ENCODE results near the gene PCGF1.

Gene PCGF1

DNA sequence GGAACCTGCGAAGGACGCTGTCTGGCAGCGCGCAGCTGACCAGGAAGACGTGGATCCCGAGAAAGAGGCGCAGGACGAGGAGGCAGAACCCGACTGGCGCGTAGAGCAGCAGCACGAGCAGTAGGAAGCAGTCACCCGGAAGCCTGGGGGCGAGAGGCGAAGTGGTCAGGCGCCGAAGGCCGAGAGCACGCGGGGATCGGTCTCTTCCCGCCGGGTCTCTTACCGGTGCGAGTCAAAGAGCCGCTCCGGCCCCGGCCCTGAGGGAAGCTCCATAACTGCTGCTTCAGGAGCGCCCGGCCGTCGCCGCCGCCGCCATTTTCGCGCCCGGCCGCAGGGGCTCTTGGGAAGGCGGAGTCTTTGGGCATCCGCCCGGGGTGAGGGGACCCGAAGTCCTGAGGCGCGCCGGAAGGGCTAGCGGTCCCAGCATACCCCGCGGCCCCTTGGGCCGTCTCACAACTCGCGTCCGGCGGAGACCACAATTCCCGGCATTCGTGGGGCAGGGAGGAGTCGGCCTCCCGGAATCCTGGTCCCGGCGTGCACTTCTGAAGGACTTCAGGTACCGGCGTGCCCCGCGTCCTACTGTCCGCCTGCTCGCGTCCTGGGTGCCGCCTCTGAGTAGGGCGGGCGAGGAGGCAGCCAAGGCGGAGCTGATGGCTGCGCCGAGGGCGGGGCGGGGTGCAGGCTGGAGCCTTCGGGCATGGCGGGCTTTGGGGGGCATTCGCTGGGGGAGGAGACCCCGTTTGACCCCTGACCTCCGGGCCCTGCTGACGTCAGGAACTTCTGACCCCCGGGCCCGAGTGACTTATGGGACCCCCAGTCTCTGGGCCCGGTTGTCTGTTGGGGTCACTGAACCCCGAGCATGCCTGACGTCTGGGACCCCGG lies 22.1 kb upstream of the PCGF1 start, which contains the start of the genes AUP1 and HTRA2:
AUP1 (minus strand) TSS at position 350 of the 882 bp plus-strand sequence; CDS start at position 273, 77 bp downstream.
HTRA2 (plus strand) TSS at position 577 of the 882 bp plus-strand sequence; CDS start at position 651, 74 bp downstream.
- H2AFZ ChIP-seq (ENCODE audit: low read depth, low read length) = peak within 1 kb of the TSS; percentile 79
- peaks cover 15% of the 10 kb centered on the region; the same call in 1 of the 2 replicates for H4K20me1 ChIP-seq (ENCODE audit: insufficient read depth, low read length)
- peak within 1 kb of the TSS; percentile 36 to 67 for H3K4me3 ChIP-seq (ENCODE audit: low read depth in 1 of 2, low read length in 2 of 2)
- H3K36me3 ChIP-seq (ENCODE audit: insufficient read depth, low read length) = peaks cover 68% of the 10 kb centered on the region
- ATAC-seq (ENCODE audit: insufficient read depth, low read depth) = peak; percentile 90
- TF ChIP-seq EZH2 (IDR thresholded peaks at IDR 0.05; ENCODE audit: borderline replicate concordance, low read depth, low read length, severe bottlenecking) = no peak
- TF ChIP-seq, protein P1, sequence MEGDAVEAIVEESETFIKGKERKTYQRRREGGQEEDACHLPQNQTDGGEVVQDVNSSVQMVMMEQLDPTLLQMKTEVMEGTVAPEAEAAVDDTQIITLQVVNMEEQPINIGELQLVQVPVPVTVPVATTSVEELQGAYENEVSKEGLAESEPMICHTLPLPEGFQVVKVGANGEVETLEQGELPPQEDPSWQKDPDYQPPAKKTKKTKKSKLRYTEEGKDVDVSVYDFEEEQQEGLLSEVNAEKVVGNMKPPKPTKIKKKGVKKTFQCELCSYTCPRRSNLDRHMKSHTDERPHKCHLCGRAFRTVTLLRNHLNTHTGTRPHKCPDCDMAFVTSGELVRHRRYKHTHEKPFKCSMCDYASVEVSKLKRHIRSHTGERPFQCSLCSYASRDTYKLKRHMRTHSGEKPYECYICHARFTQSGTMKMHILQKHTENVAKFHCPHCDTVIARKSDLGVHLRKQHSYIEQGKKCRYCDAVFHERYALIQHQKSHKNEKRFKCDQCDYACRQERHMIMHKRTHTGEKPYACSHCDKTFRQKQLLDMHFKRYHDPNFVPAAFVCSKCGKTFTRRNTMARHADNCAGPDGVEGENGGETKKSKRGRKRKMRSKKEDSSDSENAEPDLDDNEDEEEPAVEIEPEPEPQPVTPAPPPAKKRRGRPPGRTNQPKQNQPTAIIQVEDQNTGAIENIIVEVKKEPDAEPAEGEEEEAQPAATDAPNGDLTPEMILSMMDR (IDR thresholded peaks at IDR 0.05; ENCODE audit: borderline replicate concordance, extremely low read depth, low read length, poor library complexity, severe bottlenecking) = peak; percentile 1
- no peaks in the 10 kb centered on the region for H3K9me3 ChIP-seq (ENCODE audit: insufficient read depth, low read length, severe bottlenecking)
- peak within 1 kb of the TSS; percentile 91 for H3K27ac ChIP-seq (ENCODE audit: low read length)
- H3K79me2 ChIP-seq (ENCODE audit: insufficient read depth, low read length) = peaks cover 38% of the 10 kb centered on the region
- H3K4me1 ChIP-seq (ENCODE audit: insufficient read depth, low read length) = peaks cover 38% of the 10 kb centered on the region
- DNase-seq = peak; percentile 94
- peak within 1 kb of the TSS; percentile 75 for H3K9ac ChIP-seq (ENCODE audit: low read depth, low read length)
- no peaks in the 10 kb centered on the region for H3K27me3 ChIP-seq (ENCODE audit: insufficient read depth, low read length, poor library complexity)
- peak within 1 kb of the TSS; percentile 87 for H3K4me2 ChIP-seq (ENCODE audit: insufficient read depth, low read length)

DNA sequence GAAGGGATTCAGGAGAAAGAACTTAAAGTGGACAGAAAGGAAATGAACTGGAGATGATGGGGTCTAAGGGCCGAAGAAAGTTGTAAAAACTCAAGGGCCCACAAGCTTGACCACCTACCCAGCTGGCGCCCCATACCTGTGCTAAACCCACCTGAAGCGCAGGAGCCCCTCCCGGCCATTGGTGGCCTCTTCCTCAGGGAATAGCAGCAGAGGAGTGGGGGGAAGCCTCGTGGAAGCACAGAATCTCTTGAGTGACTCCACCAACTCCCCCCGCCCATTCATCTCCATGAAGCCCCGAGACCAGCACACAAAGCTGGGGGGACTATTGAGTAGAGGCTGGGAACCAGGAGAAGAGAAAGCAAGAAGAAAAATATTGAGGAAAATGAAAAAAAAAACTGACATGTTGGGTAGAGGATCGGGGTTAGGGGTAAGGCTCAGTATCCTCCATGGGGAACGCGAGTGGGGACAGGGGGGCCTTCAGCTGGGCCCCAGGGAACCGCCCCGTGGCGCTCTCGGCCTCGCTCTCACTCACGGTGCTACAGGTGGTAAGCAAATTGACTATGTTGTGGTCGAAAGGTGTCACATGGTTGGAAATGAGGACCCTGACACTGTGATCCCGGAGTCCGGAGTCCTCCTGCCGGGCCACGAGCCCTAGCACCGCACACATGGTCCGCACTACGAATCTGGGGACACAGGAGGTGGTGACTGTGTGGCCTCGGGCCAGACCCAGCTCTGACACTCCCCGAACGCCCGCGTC lies 21.3 kb upstream of the PCGF1 start:
- DNase-seq = no peak
- H3K4me1 ChIP-seq (ENCODE audit: insufficient read depth, low read length) = peaks cover 38% of the 10 kb centered on the region

DNA sequence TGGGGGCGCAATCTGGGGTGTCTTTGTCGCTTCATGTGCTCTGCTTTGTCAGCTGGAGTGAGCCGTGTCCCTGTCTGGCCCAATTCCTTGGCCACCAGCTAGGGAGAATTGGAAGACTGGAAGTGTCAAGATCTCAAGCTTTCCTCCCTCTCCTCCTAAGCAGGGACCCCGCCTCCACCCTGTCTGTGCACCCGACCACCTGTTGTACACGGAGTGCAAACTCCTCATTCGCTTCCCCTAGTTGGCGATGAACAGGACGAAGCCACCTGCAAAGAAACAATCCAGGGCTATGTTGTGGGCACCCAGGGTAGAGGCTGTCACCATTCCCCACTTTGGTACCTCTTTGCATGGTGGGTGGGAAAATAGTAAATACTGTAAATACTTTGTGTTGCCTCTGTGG lies 20.2 kb upstream of the PCGF1 start:
- no peak for TF ChIP-seq EZH2 (IDR thresholded peaks at IDR 0.05; ENCODE audit: borderline replicate concordance, low read depth, low read length, severe bottlenecking)
- TF ChIP-seq, protein P1 (IDR thresholded peaks at IDR 0.05; ENCODE audit: borderline replicate concordance, extremely low read depth, low read length, poor library complexity, severe bottlenecking) = no peak
- H3K9me3 ChIP-seq (ENCODE audit: insufficient read depth, low read length, severe bottlenecking) = no peaks in the 10 kb centered on the region
- H3K4me3 ChIP-seq (ENCODE audit: low read depth in 1 of 2, low read length in 2 of 2) = peak overlapping the region in 1 of 2 experiments; percentile 67; a peak in 2 of 4 replicates
- no peak overlapping the region for H3K9ac ChIP-seq (ENCODE audit: low read depth, low read length)
- H3K79me2 ChIP-seq (ENCODE audit: insufficient read depth, low read length) = peaks cover 38% of the 10 kb centered on the region
- DNase-seq (no peak), ATAC-seq (ENCODE audit: insufficient read depth, low read depth) (no peak)
- H3K36me3 ChIP-seq (ENCODE audit: insufficient read depth, low read length) = peaks cover 58% of the 10 kb centered on the region
- no peaks in the 10 kb centered on the region for H3K27me3 ChIP-seq (ENCODE audit: insufficient read depth, low read length, poor library complexity)
- peaks cover 38% of the 10 kb centered on the region for H3K4me1 ChIP-seq (ENCODE audit: insufficient read depth, low read length)
- peaks cover 15% of the 10 kb centered on the region; the same call in 1 of the 2 replicates for H4K20me1 ChIP-seq (ENCODE audit: insufficient read depth, low read length)
- no peak overlapping the region for H3K27ac ChIP-seq (ENCODE audit: low read length)
- peak overlapping the region; percentile 87 for H3K4me2 ChIP-seq (ENCODE audit: insufficient read depth, low read length)
- no peak overlapping the region for H2AFZ ChIP-seq (ENCODE audit: low read depth, low read length)

More for the DNA sequence above, 21.3 kb upstream of the PCGF1 start:
- Histone ChIP-seq H3K4me3 (ENCODE audit: low read depth in 1 of 2, low read length in 2 of 2) (peak overlapping the region; percentile 36 to 67), H3K36me3 (ENCODE audit: insufficient read depth, low read length) (peaks cover 68% of the 10 kb centered on the region), H2AFZ (ENCODE audit: low read depth, low read length) (peak overlapping the region; percentile 79), H4K20me1 (ENCODE audit: insufficient read depth, low read length) (peaks cover 15% of the 10 kb centered on the region; the same call in 1 of the 2 replicates), H3K79me2 (ENCODE audit: insufficient read depth, low read length) (peaks cover 38% of the 10 kb centered on the region), H3K4me2 (ENCODE audit: insufficient read depth, low read length) (peak overlapping the region; percentile 87), H3K9ac (ENCODE audit: low read depth, low read length) (peak overlapping the region; percentile 75), H3K27ac (ENCODE audit: low read length) (peak overlapping the region; percentile 91), H3K27me3 (ENCODE audit: insufficient read depth, low read length, poor library complexity) (no peaks in the 10 kb centered on the region), H3K9me3 (ENCODE audit: insufficient read depth, low read length, severe bottlenecking) (no peaks in the 10 kb centered on the region)
- peak; percentile 7 for ATAC-seq (ENCODE audit: insufficient read depth, low read depth)
- no peak for TF ChIP-seq EZH2 (IDR thresholded peaks at IDR 0.05; ENCODE audit: borderline replicate concordance, low read depth, low read length, severe bottlenecking)
- TF ChIP-seq, protein P1 (IDR thresholded peaks at IDR 0.05; ENCODE audit: borderline replicate concordance, extremely low read depth, low read length, poor library complexity, severe bottlenecking) = peak; percentile 13

Data from DND-41 (cell line).